ENCODE results near the gene BIRC6.
"Not testable (repeated sequence)": the region's sequence is repeated elsewhere in the genome, so short reads cannot be mapped to it uniquely, and the experiment has no call there.

Gene BIRC6

DNA sequence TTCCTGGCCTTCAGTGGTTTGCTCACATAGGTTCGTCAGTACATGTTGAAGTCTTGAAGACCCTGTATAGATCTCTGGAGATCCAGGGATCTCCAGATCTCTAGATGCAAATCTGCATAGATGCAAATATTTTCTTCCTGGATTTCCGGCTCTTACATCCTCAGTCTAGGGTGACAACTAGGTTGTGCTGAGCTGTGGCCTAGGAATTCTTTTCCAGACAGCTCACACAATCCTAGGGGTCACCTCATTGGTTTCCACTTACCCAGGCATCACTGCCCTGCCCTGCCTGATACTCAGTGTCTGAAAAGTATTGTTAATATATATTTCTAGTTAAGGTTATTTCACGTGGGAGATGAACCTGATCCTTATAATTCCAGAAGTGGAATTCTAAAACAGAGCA lies 165.9 kb downstream of the BIRC6 start:
- H3K4me1 Mint-ChIP-seq: no peaks in the 10 kb centered on the region
- peaks cover 57% of the 10 kb centered on the region for H3K36me3 Mint-ChIP-seq (ENCODE audit: low read depth)
- H3K4me3 Mint-ChIP-seq: no peak overlapping the region
- H3K9me3 Mint-ChIP-seq: no peaks in the 10 kb centered on the region
- no peaks in the 10 kb centered on the region for H3K27me3 Mint-ChIP-seq (ENCODE audit: low read depth)
- TF ChIP-seq, protein P1, sequence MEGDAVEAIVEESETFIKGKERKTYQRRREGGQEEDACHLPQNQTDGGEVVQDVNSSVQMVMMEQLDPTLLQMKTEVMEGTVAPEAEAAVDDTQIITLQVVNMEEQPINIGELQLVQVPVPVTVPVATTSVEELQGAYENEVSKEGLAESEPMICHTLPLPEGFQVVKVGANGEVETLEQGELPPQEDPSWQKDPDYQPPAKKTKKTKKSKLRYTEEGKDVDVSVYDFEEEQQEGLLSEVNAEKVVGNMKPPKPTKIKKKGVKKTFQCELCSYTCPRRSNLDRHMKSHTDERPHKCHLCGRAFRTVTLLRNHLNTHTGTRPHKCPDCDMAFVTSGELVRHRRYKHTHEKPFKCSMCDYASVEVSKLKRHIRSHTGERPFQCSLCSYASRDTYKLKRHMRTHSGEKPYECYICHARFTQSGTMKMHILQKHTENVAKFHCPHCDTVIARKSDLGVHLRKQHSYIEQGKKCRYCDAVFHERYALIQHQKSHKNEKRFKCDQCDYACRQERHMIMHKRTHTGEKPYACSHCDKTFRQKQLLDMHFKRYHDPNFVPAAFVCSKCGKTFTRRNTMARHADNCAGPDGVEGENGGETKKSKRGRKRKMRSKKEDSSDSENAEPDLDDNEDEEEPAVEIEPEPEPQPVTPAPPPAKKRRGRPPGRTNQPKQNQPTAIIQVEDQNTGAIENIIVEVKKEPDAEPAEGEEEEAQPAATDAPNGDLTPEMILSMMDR (IDR thresholded peaks at IDR 0.05; ENCODE audit: unreplicated experiment in 3 of 3): no peak
- H3K27ac Mint-ChIP-seq: no peak overlapping the region

DNA sequence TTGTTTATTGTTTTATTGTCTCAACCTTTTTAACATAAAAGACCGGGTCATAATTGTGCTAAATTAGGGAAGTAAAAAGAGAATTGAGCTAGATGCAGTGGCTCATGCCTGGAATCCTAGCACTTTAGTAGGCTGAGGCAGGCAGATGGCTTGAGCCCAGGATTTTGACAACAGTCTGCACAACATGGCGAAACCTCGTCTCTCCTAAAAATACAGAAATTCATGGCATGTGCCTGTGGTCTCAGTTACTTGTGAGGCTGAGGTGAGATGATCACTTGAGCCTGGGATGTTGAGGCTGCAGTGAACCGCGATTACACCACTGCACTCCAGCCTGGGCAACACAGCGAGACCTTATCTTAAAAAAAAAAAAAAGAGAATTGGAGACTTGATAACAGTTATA lies 166.9 kb downstream of the BIRC6 start:
- Mint-ChIP-seq H3K9me3 (no peaks in the 10 kb centered on the region), H3K27me3 (ENCODE audit: low read depth) (no peaks in the 10 kb centered on the region), H3K27ac (no peak overlapping the region), H3K4me3 (no peak overlapping the region), H3K4me1 (no peaks in the 10 kb centered on the region), H3K36me3 (ENCODE audit: low read depth) (peaks cover 50% of the 10 kb centered on the region)
- TF ChIP-seq, protein P1 (IDR thresholded peaks at IDR 0.05; ENCODE audit: unreplicated experiment in 3 of 3): no peak

DNA sequence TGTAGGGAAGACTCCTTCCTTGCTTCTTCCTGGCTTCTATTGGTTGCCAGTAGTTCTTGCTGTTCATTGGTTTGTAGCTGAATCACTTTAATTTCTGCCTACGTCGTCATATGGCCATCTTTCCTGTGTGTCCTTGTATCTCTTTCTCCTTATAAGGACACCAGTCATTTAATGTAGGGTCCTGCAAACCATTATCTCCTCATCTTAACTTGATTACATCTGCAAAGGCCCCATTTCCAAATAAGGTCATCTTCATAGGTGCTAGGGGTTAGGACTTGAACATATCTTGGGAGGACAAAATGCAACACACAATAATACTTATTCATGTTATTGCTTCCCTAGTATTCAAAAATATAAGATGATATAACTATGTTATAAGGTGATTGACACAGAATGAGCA lies 175.5 kb downstream of the BIRC6 start:
- H3K27ac Mint-ChIP-seq: no peak overlapping the region
- no peak overlapping the region for H3K4me3 Mint-ChIP-seq
- H3K9me3 Mint-ChIP-seq: peaks cover 11% of the 10 kb centered on the region
- TF ChIP-seq, protein P1 (IDR thresholded peaks at IDR 0.05; ENCODE audit: unreplicated experiment in 3 of 3): no peak
- no peaks in the 10 kb centered on the region for H3K4me1 Mint-ChIP-seq
- H3K36me3 Mint-ChIP-seq (ENCODE audit: low read depth): peaks cover 82% of the 10 kb centered on the region
- no peaks in the 10 kb centered on the region for H3K27me3 Mint-ChIP-seq (ENCODE audit: low read depth)

DNA sequence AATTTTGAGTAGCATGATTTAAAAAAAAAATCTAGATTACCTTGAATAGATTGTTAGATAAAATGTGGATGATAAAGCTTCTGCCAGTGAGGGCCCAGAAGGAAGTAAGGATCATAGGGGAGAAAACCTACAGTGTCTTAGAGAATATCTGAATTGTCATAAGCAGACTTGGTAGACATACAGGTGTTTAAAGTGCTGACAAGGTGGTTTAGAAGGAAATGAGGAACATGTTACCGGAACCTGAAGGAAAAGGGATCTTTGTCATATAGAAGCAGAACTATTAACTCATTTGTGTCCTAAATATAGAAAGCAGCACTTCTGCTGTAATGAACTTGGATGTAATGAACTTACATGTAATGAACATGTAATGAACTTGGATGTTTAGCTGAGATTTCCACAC lies 176.1 kb downstream of the BIRC6 start:
- TF ChIP-seq, protein P1 (IDR thresholded peaks at IDR 0.05; ENCODE audit: unreplicated experiment in 3 of 3): no peak
- H3K4me1 Mint-ChIP-seq: no peaks in the 10 kb centered on the region
- peaks cover 77% of the 10 kb centered on the region for H3K36me3 Mint-ChIP-seq (ENCODE audit: low read depth)
- no peaks in the 10 kb centered on the region for H3K27me3 Mint-ChIP-seq (ENCODE audit: low read depth)
- H3K9me3 Mint-ChIP-seq: peaks cover 11% of the 10 kb centered on the region
- H3K4me3 Mint-ChIP-seq: no peak overlapping the region
- no peak overlapping the region for H3K27ac Mint-ChIP-seq

DNA sequence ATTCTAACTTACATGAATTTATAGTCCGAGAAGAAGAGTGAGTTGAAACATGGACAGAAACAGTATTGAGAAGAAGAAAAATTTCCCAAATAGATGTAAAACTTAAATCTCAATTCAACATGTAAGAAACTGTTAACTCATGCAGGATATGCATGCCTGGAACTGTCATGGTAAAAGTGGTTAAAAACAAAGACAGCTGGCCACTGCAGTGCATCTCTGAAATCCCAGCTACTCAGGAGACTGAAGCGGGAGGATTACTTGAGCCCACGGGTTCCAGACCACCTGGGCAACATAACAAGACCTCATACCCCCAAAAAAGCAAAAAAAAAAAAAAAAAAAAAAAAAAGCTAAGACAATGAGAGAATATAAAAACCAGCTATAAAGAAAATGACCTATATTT lies 178.0 kb downstream of the BIRC6 start:
- Mint-ChIP-seq H3K36me3 (ENCODE audit: low read depth) (peaks cover 69% of the 10 kb centered on the region), H3K4me1 (no peaks in the 10 kb centered on the region), H3K4me3 (no peak overlapping the region), H3K27me3 (ENCODE audit: low read depth) (no peaks in the 10 kb centered on the region), H3K9me3 (peaks cover 11% of the 10 kb centered on the region), H3K27ac (no peak overlapping the region)
- TF ChIP-seq, protein P1 (IDR thresholded peaks at IDR 0.05; ENCODE audit: unreplicated experiment in 3 of 3): no peak

DNA sequence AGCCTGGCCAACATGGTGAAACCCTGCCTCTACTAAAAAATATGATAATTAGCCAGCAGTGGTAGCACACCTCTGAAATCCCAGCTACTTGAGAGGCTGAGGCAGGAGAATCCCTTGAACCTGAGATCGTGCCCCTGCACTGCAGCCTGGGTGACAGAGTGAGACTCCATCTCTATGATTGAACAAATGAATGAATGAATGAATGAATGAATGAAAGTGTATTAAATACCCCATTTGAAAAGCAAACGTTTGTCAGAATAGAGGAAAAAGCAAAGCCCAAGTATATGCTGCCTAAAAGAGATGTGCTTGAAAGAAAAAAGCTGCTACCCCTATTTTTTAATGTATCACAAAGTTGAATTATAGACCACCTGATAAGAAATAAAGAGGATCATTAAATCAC lies 181.9 kb downstream of the BIRC6 start:
- H3K27ac Mint-ChIP-seq: no peak overlapping the region
- H3K36me3 Mint-ChIP-seq (ENCODE audit: low read depth): peaks cover 44% of the 10 kb centered on the region
- H3K4me3 Mint-ChIP-seq: no peak overlapping the region
- TF ChIP-seq, protein P1 (IDR thresholded peaks at IDR 0.05; ENCODE audit: unreplicated experiment in 3 of 3): no peak
- peaks cover 11% of the 10 kb centered on the region for H3K9me3 Mint-ChIP-seq
- H3K4me1 Mint-ChIP-seq: no peaks in the 10 kb centered on the region
- no peaks in the 10 kb centered on the region for H3K27me3 Mint-ChIP-seq (ENCODE audit: low read depth)

DNA sequence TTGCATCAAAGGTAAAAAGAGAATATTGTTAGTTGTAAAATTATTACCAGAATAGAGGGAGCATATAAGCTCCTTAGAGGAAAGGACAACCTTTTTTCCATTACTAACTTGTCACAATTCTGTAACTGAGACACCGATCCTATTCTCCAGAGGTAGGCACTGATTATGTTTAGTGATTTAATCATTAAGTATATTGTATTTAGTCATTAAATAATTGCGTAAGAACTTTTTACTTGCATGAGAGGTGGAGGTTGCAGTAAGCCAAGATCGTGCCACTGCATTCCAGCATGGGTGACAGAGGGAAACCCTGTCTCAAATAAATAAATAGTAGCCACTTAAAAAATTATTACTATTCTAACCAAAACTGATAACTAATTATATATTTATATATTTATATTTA lies 195.7 kb downstream of the BIRC6 start:
- not testable (repeated sequence) for H3K4me1 Mint-ChIP-seq; H3K36me3 Mint-ChIP-seq (ENCODE audit: low read depth); H3K27me3 Mint-ChIP-seq (ENCODE audit: low read depth); H3K9me3 Mint-ChIP-seq; H3K4me3 Mint-ChIP-seq
- peak overlapping the region in 1 of 3 experiments; percentile 22 for H3K27ac Mint-ChIP-seq
